Naive B cell (primary cell): Measurements from ENCODE around the gene ACTL7A. TPM values are rescaled to one million over a fixed set of nuclear protein-coding genes. Genes with fewer than 3 reads are reported as not detected.
"Not testable (repeated sequence)": the region's sequence is repeated elsewhere in the genome, so short reads cannot be mapped to it uniquely, and the experiment has no call there.

ENCODE experiments used
- ATAC-seq, 2 donors: fragments of 150-1000 bp; cut with Tn5 transposase; 2 replicates each; pipeline ENCODE4 v1.10.0; 2021; ENCODE audit warnings: low read depth in 2 of 2, mild to moderate bottlenecking in 2 of 2, moderate library complexity in 2 of 2
- DNase-seq: peaks from one replicate; pipeline ENCODE4 v3.0.0; 2022
- H3K27ac Mint-ChIP-seq, 6 donors: one replicate each; pipeline ENCODE4 v1.8.0; 2020 to 2022; ENCODE audit warnings: mild to moderate bottlenecking in 6 of 6, mixed read lengths in 6 of 6, moderate library complexity in 5 of 6, inconsistent platforms in 2 of 6
- H3K27me3 Mint-ChIP-seq, 3 donors: one replicate each; pipeline ENCODE4 v1.8.0; 2021 to 2022; ENCODE audit warnings: mixed read lengths in 3 of 3, mild to moderate bottlenecking in 1 of 3
- H3K36me3 Mint-ChIP-seq, 2 donors: one replicate each; pipeline ENCODE4 v1.8.0; 2020 to 2022; ENCODE audit warnings: mixed read lengths in 2 of 2, inconsistent platforms in 1 of 2, mild to moderate bottlenecking in 1 of 2
- H3K4me1 Mint-ChIP-seq, 3 donors: one replicate each; pipeline ENCODE4 v1.8.0; 2020 to 2022; ENCODE audit warnings: mixed read lengths in 3 of 3, inconsistent platforms in 1 of 3, mild to moderate bottlenecking in 1 of 3, moderate library complexity in 1 of 3
- H3K4me3 Mint-ChIP-seq, 8 donors: one replicate each; pipeline ENCODE4 v1.8.0; 2020 to 2022; ENCODE audit warnings: mild to moderate bottlenecking in 8 of 8, mixed read lengths in 8 of 8, moderate library complexity in 8 of 8, inconsistent platforms in 2 of 8
- H3K9me3 Mint-ChIP-seq, 7 donors: one replicate each; pipeline ENCODE4 v1.8.0; 2020 to 2022; ENCODE audit warnings: mixed read lengths in 7 of 7, mild to moderate bottlenecking in 5 of 7, inconsistent platforms in 2 of 7, moderate library complexity in 1 of 7
- polyA plus RNA-seq, 6 donors: library from polyadenylated mRNA; unstranded; fragments of 300-500 nt; fragmentation: Illumina TruSeq; gene quantifications; one replicate each; pipeline ENCODE4 v1.2.3, GENCODE V29; 2021; ENCODE audit warnings: low read depth in 6 of 6

ACTL7A gene
- polyA plus RNA-seq, 6 donors from 2014 or later: not detected

DNA sequence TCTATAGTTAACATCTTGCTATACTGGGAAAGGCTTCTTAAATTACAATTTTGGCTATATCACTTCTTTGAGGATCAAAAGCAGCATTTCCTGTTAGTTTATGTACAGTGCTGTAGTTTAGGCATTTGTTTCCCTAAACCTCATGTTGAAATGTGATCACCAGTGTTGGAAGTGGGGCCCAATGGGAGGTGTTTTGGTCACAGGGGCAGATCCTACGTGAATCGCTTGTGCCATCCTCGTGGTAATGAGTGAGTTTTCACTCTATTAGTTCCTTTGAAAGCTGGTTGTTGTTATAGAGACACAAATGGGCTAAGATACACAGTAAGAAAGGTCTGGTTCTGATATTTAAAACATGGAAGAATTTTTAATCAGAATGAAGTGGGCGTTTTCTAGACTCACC lies 5.8 kb downstream of the ACTL7A start:
- ATAC-seq: no peak

DNA sequence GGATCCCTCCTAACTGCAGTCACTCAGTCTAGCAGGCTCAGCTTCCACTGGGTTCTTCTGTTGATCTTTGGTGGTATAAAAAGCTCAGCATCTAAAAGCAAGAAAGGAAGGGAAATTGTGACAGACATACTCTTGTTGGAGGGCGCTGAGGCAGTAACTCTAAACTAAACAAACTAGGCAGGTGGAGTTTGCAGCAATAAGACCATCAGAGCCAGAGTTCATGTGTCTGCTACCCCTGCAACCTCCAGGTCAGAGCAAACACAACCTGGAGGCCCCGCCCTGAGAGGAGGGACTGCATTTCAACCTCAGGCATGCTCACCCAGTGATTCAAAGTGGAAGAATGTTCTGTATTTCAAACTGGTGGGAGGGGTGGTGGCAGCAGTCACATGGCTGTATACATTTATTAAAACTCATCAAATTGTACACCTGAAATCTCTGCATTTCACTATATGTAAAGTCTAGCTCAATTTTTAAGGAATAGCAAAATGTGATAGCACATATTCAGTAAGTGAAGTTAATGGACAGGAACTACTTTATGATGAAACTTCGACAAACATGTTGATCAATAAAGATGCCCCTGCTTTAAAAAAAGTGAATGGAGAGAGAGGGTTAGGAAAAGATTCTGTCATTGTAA lies 7.1 kb downstream of the ACTL7A start:
- ATAC-seq (no peak), DNase-seq (no peak)
- Mint-ChIP-seq H3K27ac (peak overlapping the region in 1 of 6 donors; percentile 15), H3K4me3 (no peak overlapping the region), H3K36me3 (peaks cover 33 to 44% of the 10 kb centered on the region in 2 donors), H3K9me3 (peaks cover 0 to 7% (median 0%) of the 10 kb centered on the region in 7 donors), H3K4me1 (no peaks in the 10 kb centered on the region), H3K27me3 (no peaks in the 10 kb centered on the region)

More for the DNA sequence above, 5.8 kb downstream of the ACTL7A start:
- DNase-seq: no peak
- Mint-ChIP-seq H3K27me3 (no peaks in the 10 kb centered on the region), H3K4me1 (no peaks in the 10 kb centered on the region), H3K36me3 (peaks cover 33 to 36% of the 10 kb centered on the region in 2 donors), H3K4me3 (no peak overlapping the region), H3K27ac (peak overlapping the region in 1 of 6 donors; percentile 39), H3K9me3 (peaks cover 0 to 7% (median 0%) of the 10 kb centered on the region in 7 donors)

GRCh38 chr9:108874058-108874788 lies 12.2 kb downstream of the ACTL7A start:
- no peaks in the 10 kb centered on the region for H3K27me3 Mint-ChIP-seq
- ATAC-seq (no peak), DNase-seq (no peak)
- peaks cover 0 to 7% (median 0%) of the 10 kb centered on the region in 7 donors for H3K9me3 Mint-ChIP-seq
- no peak overlapping the region for H3K4me3 Mint-ChIP-seq
- peak overlapping the region in 1 of 6 donors; percentile 30 for H3K27ac Mint-ChIP-seq
- peaks cover 29 to 72% of the 10 kb centered on the region in 2 donors for H3K36me3 Mint-ChIP-seq
- no peaks in the 10 kb centered on the region for H3K4me1 Mint-ChIP-seq

DNA sequence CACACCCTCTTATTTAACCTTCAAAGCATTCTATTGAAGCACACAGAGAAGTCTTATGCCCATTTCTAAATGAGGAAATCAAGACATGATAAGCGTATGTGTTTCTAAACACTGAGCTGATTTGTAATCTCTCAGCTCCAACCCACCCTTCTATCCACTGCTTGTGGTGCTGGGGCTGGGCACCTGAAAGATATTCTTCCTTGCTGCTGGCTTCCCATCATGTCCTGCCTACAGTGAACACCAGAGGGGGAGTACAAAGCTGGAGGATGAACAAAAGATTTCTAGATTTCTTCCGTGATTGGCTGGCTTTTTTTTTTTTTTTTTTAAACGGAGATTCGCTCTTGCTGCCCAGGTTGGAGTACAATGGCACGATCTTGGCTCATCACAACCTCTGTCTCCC lies 14.4 kb downstream of the ACTL7A start:
- no peaks in the 10 kb centered on the region for H3K27me3 Mint-ChIP-seq
- peak overlapping the region in 1 of 6 donors; percentile 42 for H3K27ac Mint-ChIP-seq
- peaks cover 0 to 7% (median 0%) of the 10 kb centered on the region in 7 donors for H3K9me3 Mint-ChIP-seq
- peaks cover 40 to 78% of the 10 kb centered on the region in 2 donors for H3K36me3 Mint-ChIP-seq
- ATAC-seq (no peak), DNase-seq (no peak)
- no peaks in the 10 kb centered on the region for H3K4me1 Mint-ChIP-seq
- no peak overlapping the region for H3K4me3 Mint-ChIP-seq

DNA sequence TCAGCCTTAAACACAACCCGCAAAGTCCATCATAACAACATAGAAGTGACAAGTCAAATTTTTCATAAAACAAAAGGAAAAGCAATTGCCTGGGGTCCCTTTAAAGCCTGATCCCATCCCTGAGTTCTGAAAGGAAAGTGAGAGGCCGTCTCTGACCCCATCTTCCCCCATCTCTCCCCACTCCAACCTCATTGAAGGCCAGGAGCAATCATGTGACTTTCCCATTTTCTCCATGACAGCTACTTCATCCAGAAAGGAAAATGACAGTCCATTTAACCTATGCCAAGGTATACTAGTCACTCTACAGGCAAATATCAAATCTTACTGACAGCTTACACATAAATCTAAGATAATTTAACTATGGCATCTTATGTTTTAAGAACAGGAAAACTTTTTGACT lies 15.5 kb downstream of the ACTL7A start:
- peaks cover 30 to 79% of the 10 kb centered on the region in 2 donors for H3K36me3 Mint-ChIP-seq
- no peak for DNase-seq
- H3K27ac Mint-ChIP-seq: no peak overlapping the region
- H3K4me1 Mint-ChIP-seq: no peaks in the 10 kb centered on the region
- H3K27me3 Mint-ChIP-seq: no peaks in the 10 kb centered on the region
- H3K9me3 Mint-ChIP-seq: no peaks in the 10 kb centered on the region
- no peak overlapping the region for H3K4me3 Mint-ChIP-seq
- ATAC-seq: no peak

- Mint-ChIP-seq H3K36me3 (peaks cover 31 to 65% of the 10 kb centered on the region in 2 donors), H3K9me3 (no peaks in the 10 kb centered on the region), H3K4me1 (no peaks in the 10 kb centered on the region), H3K4me3 (no peak overlapping the region), H3K27ac (peak overlapping the region in 1 of 6 donors; percentile 65), H3K27me3 (no peaks in the 10 kb centered on the region)
- DNase-seq: no peak
- ATAC-seq: no peak
Observed at GRCh38 chr9:108880738-108881316, 18.8 kb downstream of the ACTL7A start.

DNA sequence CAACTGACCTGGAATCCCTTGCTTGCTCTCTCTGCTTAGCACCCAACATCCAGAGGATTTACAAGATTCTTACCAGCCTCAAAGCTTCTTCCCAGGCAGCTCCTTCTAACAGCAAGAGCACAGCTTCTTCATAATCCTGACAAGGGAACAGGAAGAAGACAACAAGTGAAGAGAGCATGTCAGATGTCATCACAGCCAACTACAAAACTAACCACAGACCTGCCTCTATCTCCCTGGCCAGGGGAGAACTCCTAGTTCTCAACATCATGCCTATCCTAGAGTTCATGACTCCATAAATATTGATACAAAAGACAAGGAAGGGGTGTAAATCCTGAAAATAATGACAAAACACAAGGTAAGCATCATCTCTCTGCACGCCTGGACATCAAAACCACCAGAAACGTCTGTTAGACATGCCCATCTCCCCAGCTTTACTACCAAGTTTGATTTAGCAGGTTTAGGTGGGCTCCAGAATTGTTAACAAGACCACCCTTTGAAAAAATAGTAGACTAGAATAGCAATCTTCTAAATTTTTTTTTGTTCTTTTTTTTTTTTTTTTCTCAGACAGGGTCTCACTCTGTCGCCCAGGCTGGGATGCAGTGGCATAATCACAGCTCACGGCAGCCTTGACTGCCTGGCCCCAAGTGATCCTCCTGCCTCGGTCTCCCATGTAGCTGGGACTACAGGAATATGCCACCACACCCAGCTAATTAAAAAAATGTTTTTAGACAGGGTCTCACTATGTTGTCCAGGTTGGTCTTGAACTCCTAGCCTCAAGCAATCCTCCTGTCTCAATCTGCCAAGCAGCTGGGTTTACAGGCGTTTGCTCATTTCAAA lies 20.2 kb downstream of the ACTL7A start:
- no peak for DNase-seq
- Mint-ChIP-seq H3K4me3 (no peak overlapping the region), H3K4me1 (no peaks in the 10 kb centered on the region), H3K27ac (no peak overlapping the region), H3K9me3 (no peaks in the 10 kb centered on the region), H3K36me3 (peaks cover 27 to 63% of the 10 kb centered on the region in 2 donors), H3K27me3 (no peaks in the 10 kb centered on the region)
- ATAC-seq: no peak

- DNase-seq (no peak), ATAC-seq (no peak)
- no peaks in the 10 kb centered on the region for H3K27me3 Mint-ChIP-seq
- H3K4me3 Mint-ChIP-seq: no peak overlapping the region
- peaks cover 20 to 55% of the 10 kb centered on the region in 2 donors for H3K36me3 Mint-ChIP-seq
- H3K4me1 Mint-ChIP-seq: no peaks in the 10 kb centered on the region
- no peaks in the 10 kb centered on the region for H3K9me3 Mint-ChIP-seq
- no peak overlapping the region for H3K27ac Mint-ChIP-seq
Observed at GRCh38 chr9:108883085-108883484, 21.0 kb downstream of the ACTL7A start.

DNA sequence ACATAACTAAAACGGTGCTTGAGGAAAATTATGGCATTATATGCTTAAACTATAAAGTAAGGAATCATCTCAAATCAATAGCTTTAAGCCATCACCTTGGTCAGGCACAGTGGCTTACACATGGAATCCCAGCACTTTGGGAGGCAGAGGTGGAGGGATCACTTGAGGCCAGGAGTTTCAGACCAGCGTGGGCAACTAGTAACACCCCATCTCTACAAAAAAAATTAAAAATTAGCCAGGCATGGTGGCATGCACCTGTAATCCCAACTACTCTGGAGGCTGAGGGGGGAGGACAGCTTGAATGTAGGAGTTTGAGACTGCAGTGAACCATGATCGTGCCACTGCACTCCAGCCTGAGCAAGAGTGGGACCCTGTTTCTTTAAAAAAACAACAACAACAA lies 22.6 kb downstream of the ACTL7A start:
- no peaks in the 10 kb centered on the region for H3K9me3 Mint-ChIP-seq
- H3K4me3 Mint-ChIP-seq: no peak overlapping the region
- H3K36me3 Mint-ChIP-seq: peaks cover 15 to 50% of the 10 kb centered on the region in 2 donors
- ATAC-seq: no peak
- no peaks in the 10 kb centered on the region for H3K4me1 Mint-ChIP-seq
- H3K27me3 Mint-ChIP-seq: no peaks in the 10 kb centered on the region
- DNase-seq: no peak
- no peak overlapping the region for H3K27ac Mint-ChIP-seq

GRCh38 chr9:108885643-108886348 lies 23.7 kb downstream of the ACTL7A start:
- Mint-ChIP-seq H3K27me3 (no peaks in the 10 kb centered on the region), H3K27ac (peak overlapping the region in 2 of 6 donors; percentile 25 to 57), H3K36me3 (peaks cover 11 to 45% of the 10 kb centered on the region in 2 donors), H3K4me3 (no peak overlapping the region), H3K9me3 (no peaks in the 10 kb centered on the region), H3K4me1 (no peaks in the 10 kb centered on the region)
- ATAC-seq (no peak), DNase-seq (no peak)

DNA sequence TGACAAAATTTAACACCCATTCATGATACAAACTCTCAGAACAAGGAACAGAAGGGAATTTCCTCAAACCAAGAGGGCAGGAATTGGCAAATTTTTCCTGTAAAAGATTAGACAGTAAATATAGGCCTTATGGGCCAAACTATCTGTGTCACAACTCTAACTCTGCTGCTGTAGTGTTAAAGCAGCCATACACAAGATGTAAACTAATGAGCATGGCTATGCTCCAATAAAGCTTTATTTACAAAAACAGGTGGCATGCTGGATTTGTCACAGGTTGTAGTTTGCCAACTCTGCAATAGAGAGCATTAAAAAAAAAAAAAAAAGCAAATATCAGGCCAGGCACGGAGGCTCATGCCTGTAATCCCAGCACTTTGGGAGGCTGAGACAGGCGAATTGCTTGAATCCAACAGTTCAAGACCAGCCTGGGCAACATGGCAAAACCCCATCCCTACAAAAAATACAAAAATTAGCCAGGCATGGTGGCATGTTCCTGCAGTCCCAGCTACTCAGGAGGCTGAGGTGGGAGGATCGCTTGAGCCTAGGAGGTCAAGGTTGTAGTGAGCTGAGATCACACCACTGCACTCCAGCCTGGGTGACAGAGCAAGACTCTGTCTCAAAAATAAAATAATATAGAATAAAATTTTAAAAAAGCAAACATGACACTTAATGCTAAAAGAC lies 24.7 kb downstream of the ACTL7A start:
- not testable (repeated sequence) for H3K4me3 Mint-ChIP-seq, H3K27me3 Mint-ChIP-seq, DNase-seq, H3K4me1 Mint-ChIP-seq, H3K27ac Mint-ChIP-seq, H3K9me3 Mint-ChIP-seq, ATAC-seq
- peaks cover 19 to 42% of the 10 kb centered on the region in 2 donors for H3K36me3 Mint-ChIP-seq

DNA sequence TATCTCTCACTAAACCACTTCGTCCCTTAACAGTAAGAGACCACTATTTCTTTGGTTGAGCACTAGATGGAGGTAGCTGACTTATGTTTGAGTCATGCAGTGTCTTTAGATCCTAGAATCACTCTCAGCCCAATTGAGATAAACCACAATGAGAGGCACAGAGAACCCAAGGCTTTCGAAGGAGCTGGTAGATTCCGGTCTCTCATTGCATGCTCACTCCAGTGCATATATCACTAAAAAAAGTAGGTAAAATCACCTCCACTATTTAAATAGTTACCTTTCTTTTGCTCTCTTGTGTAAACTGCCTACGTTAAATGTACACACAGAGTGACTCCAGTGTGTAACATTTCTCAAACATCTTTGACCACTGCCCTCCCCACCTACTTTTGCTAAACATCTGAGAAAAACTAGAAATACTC lies 27.6 kb downstream of the ACTL7A start:
- Mint-ChIP-seq H3K4me1 (no peaks in the 10 kb centered on the region), H3K4me3 (no peak overlapping the region), H3K9me3 (no peaks in the 10 kb centered on the region), H3K27ac (peak overlapping the region in 1 of 6 donors; percentile 4), H3K36me3 (peaks cover 29 to 47% of the 10 kb centered on the region in 2 donors), H3K27me3 (no peaks in the 10 kb centered on the region)
- no peak for ATAC-seq
- no peak for DNase-seq
